IPS DF 6.9 (cell line): ENCODE measurements around the gene SLC7A14.

Source experiments
- DNase-seq: peaks from one replicate; pipeline ENCODE4 v3.0.0-alpha.2; 2013; ENCODE audit warnings: low read depth, low spot score
- H3K27ac ChIP-seq: one replicate; pipeline ENCODE4 v1.5.1; 2013; ENCODE audit warnings: low read length, control low read depth
- H3K27me3 ChIP-seq: 2 replicates; pipeline ENCODE4 v1.6.1; 2013; ENCODE audit warnings: mild to moderate bottlenecking, low read length; ENCODE audit not compliant: control insufficient read depth, insufficient read depth
- H3K36me3 ChIP-seq: 2 replicates; pipeline ENCODE4 v1.6.1; 2013; ENCODE audit warnings: low read length; ENCODE audit not compliant: control insufficient read depth, insufficient read depth
- H3K4me1 ChIP-seq: 2 replicates; pipeline ENCODE4 v1.6.1; 2013; ENCODE audit warnings: low read length; ENCODE audit not compliant: control insufficient read depth, insufficient read depth
- H3K4me3 ChIP-seq: 2 replicates; pipeline ENCODE4 v1.5.1; 2013; ENCODE audit warnings: mild to moderate bottlenecking, low read length
- H3K9me3 ChIP-seq: 2 replicates; pipeline ENCODE4 v1.6.1; 2013; ENCODE audit warnings: low read length, inconsistent platforms; ENCODE audit not compliant: control insufficient read depth, insufficient read depth
- WGBS: extraction: QIAGEN DNeasy Blood & Tissue Kit; methylation state at CpG from one replicate; pipeline ENCODE4 v1.1.7; 2013; ENCODE audit warnings: mixed read lengths, missing lambda C conversion rate; ENCODE audit not compliant: insufficient read length, insufficient coverage; 5-methylcytosine and 5-hydroxymethylcytosine counted together

The SLC7A14 gene

DNA sequence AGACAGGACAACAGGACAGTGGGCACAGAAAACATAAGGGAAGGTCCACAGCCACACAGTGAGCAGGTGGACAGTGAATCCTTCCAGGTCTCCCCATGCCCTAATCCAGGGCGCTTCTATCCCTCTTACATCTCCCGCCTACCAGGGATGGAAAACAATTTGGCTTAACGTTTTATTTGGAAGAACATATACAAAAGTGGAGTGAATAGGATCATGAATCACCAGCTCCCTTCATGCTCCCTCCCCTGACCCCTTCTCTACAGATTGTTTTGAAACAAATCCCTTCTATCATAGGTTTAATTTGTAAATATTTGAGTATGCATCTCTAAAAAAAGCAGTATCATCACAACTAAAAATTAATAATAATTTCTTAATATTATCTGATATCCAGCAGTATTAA, 114.7 kb downstream of the SLC7A14 start:
- WGBS = no CpG with 5 or more reads among the region's 3 CpGs
- Histone ChIP-seq H3K36me3 (no peaks in the 10 kb centered on the region), H3K4me1 (peaks cover 2% of the 10 kb centered on the region; the same call in 1 of the 2 replicates), H3K4me3 (no peak overlapping the region), H3K27ac (no peak overlapping the region), H3K9me3 (no peaks in the 10 kb centered on the region), H3K27me3 (no peaks in the 10 kb centered on the region)
- DNase-seq = no peak

DNA sequence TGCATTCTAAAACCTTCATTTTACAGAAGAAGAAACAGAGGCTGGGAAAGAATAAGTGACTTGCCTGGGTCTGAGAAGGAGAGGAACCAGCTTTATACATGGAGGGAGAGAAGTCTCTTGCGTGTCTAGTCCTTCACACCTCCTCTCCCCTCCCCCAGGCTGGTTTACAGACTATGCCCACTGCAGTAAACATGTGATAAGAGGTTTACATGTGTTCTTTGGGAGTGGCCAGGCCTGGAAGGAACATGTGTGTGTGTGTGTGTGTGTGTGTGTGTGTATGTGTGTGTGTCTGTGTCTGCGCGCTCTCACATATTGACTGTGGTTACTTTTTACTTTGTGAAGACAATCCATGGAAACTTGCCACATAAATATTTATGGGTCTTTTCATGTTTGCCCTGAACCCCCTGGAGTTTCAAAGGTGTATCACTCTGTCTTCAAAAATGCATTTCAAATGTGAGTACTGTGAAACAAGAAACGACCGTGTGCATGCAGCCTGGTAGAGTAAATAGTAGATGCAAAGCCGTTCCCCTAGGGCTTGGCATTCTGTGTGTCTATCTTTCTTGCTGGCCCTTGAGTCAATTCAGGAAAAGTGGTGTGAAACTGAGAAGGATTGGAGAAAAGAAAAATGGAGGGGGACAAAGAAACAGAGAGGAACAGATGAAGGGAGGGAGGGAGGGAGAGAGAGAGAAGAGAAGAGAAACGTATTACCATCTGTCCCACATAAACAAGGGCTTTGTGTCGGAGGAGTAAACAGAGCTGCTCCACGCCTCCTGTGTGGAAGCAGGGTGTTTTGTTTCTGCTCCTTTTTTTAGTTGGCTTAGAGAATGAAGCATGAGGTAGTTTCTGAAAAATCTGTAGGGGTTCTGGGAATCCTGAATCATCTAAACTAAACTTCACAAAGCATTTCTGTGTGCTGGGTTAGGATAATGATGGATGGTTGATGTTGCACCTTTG, 115.5 kb downstream of the SLC7A14 start:
- Histone ChIP-seq H3K4me1 (peaks cover 2% of the 10 kb centered on the region; the same call in 1 of the 2 replicates), H3K27me3 (no peaks in the 10 kb centered on the region), H3K36me3 (no peaks in the 10 kb centered on the region), H3K4me3 (no peak overlapping the region), H3K27ac (no peak overlapping the region), H3K9me3 (no peaks in the 10 kb centered on the region)
- DNase-seq = no peak
- WGBS = no CpG with 5 or more reads among the region's 9 CpGs

DNA sequence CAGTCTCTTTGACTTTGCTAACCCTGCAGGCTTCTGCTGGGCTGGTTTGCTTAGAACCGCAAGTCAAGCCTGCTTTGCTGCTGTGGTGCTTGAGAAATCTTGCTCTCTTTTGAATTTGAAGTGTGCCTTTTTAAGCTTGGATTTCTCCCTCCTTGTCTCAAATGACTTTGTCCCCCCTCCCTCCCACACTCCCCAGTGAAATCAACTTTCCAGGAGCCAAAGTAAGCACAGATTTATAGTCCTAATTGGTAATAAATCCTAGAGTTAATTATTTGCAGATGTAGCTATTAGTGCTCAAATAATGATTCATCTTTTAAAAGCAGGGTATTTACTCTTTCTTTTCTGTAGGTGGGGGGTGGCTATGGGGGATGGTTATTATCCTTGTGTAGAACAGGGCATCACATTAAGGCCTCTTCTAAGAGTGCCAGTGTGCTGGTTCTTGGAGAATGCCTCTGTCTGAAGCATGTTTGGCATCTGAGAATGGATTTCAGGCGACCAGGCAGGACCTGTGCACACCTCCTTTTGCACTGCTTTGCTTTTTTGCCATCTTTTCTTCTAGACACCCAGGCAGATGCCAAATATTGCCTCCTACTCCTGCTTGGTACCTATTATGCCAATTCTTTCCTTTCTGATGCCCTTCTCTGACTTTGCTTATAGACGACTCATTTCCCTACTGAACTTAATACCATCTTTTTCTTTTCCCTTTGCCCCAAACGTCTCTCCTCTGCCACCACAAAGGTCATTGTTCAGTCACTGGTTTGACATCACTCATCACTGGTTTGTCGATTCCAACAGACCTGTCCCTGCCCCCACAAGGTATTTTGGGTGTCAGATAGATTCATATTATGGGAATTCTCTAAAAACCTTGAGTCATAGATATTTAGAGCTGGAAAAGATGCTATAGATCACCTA, 116.5 kb downstream of the SLC7A14 start:
- peaks cover 2% of the 10 kb centered on the region; the same call in 1 of the 2 replicates for H3K4me1 ChIP-seq
- no peak for DNase-seq
- H3K27ac ChIP-seq = no peak overlapping the region
- H3K27me3 ChIP-seq = no peaks in the 10 kb centered on the region
- no peak overlapping the region for H3K4me3 ChIP-seq
- H3K9me3 ChIP-seq = no peaks in the 10 kb centered on the region
- WGBS = no CpG with 5 or more reads among the region's 5 CpGs
- no peaks in the 10 kb centered on the region for H3K36me3 ChIP-seq

DNA sequence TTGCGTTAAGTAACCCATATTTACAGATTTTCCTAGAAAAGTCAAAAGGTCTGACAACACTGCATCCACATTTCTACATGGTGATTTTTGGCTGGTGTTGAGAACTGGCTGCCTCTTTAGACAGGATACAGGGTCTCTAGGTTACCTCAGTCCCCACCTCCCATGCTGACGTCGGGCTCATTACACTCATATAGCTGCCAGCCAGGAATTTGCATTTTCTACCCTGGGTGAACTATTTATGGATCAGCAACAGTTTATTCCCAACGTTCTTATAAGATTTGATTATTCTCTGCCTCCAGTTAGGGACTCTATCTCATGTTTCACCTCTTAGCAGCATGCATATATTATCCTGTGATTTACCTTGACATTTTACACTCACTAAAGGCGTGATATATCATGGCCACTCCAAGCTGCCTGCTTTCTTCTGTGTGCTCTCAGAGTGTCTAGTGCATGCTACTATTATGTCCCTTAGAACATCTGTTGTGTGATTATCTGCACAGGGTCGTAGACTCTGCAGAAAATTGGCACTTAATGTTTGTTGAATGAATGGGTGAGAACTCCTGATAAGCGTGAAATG, 118.2 kb downstream of the SLC7A14 start:
- no peak for DNase-seq
- no peak overlapping the region for H3K4me3 ChIP-seq
- H3K4me1 ChIP-seq = peaks cover 2% of the 10 kb centered on the region; the same call in 1 of the 2 replicates
- no peaks in the 10 kb centered on the region for H3K27me3 ChIP-seq
- WGBS = no CpG with 5 or more reads among the region's 7 CpGs
- no peaks in the 10 kb centered on the region for H3K36me3 ChIP-seq
- no peaks in the 10 kb centered on the region for H3K9me3 ChIP-seq
- H3K27ac ChIP-seq = no peak overlapping the region

DNA sequence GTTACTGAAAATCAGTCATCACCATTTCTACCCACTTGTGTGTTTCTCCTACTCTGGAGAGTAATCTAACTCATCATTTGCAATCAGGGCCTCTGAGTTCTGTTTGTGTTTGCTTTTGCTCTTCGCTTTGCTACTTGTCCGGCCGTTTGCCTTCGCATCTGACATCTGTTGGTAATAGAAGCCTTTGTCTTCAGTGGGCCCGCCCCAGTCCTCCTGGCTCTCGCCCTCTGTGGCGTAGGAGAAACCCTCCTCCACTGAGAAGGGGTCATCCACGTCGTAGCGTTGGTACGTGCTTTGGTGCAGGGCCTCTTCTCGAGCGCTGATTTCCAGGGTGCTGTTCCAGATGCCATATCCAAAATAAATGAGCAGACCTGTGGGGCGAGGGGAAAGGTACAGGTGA, 118.9 kb downstream of the SLC7A14 start:
- Histone ChIP-seq H3K4me1 (peaks cover 2% of the 10 kb centered on the region; the same call in 1 of the 2 replicates), H3K36me3 (no peaks in the 10 kb centered on the region), H3K4me3 (no peak overlapping the region), H3K9me3 (no peaks in the 10 kb centered on the region), H3K27ac (no peak overlapping the region), H3K27me3 (no peaks in the 10 kb centered on the region)
- WGBS = no CpG with 5 or more reads among the region's 14 CpGs
- DNase-seq = no peak

DNA sequence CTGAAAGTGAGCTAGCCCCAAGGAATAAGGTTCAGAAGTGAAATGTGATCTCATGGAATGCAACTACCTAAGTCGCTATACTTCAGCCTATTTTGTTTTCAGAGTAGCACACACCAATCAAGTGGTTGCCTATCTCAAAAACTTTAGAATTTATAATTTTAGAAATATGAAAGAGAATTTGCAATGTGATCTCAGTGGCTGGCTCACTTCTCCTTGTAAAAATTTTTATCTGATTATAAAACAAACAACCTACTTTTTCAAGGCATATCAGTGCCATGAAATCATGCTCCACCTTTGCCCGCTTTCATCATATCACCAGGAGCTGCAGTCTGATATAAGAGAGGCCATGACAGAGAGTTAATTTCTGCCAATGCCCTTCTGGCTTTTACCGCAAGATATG, 119.9 kb downstream of the SLC7A14 start:
- Histone ChIP-seq H3K27ac (no peak overlapping the region), H3K4me3 (no peak overlapping the region), H3K9me3 (no peaks in the 10 kb centered on the region), H3K36me3 (no peaks in the 10 kb centered on the region), H3K27me3 (no peaks in the 10 kb centered on the region), H3K4me1 (peaks cover 2% of the 10 kb centered on the region; the same call in 1 of the 2 replicates)
- DNase-seq = no peak
- no CpG with 5 or more reads among the region's 3 CpGs for WGBS

DNA sequence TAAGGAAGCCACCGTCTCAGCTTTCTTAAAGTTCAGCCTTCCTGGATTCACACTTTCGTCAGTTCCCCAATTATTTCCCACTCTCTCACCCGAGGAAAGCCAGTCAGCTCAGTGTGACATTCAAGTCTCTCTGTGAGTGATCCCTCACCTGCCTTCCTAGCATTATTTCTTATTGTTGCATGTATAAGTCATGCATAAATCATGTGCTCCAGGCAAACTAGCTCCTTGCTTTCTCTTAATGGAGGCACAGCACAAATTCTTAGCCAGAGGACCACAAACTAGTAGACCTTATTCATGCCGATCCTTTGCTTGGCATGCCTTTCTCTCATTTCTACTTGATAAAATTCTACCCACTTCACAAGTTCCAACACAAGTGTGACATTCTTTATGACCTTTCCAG, 122.9 kb downstream of the SLC7A14 start:
- Histone ChIP-seq H3K4me1 (peaks cover 2% of the 10 kb centered on the region; the same call in 1 of the 2 replicates), H3K4me3 (no peak overlapping the region), H3K9me3 (no peaks in the 10 kb centered on the region), H3K27ac (no peak overlapping the region), H3K36me3 (no peaks in the 10 kb centered on the region), H3K27me3 (no peaks in the 10 kb centered on the region)
- no peak for DNase-seq
- WGBS = no CpG with 5 or more reads among the region's 4 CpGs

DNA sequence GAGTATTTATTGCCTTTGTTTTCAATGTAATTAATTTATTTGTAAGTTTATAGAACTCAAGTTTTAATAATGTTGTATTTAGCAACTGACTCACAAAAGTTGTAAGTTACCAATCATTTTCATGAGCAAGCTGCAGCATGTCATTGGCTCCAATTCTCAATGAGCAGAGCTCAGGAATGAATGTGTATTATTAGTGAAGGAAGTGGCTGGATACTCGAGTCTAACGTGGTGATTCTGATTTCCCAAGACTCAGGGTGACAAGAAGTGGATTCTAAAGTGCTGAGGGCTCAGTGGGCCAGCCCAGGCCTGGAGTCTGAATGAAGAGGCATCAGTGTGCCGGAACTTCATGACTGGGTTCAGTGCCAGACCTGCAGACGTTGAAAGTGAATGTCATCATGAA, 127.6 kb downstream of the SLC7A14 start:
- no peaks in the 10 kb centered on the region for H3K36me3 ChIP-seq
- no peaks in the 10 kb centered on the region for H3K27me3 ChIP-seq
- DNase-seq = no peak
- H3K9me3 ChIP-seq = no peaks in the 10 kb centered on the region
- no peak overlapping the region for H3K4me3 ChIP-seq
- no peak overlapping the region for H3K27ac ChIP-seq
- H3K4me1 ChIP-seq = no peaks in the 10 kb centered on the region
- WGBS = no CpG with 5 or more reads among the region's 4 CpGs

DNA sequence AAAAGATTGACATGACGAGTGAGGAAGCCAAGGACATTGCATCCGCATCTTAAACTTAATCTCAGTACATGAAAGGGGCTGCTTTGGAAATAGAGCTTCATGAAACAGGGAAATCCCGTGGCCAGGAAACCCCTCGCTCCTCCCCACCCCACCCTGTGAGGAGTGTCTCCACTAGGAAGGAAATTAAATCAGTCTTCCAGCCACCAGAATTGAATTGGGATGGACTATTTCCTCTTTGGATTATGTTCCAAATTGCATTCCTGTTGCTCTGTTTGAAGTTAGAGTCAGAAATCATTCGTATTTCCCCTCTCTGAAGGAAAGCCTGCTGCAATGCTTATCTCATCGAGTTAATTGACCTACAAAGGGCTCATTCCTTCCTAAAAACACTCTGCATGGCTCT, 131.4 kb downstream of the SLC7A14 start:
- no CpG with 5 or more reads among the region's 6 CpGs for WGBS
- H3K27ac ChIP-seq = no peak overlapping the region
- H3K4me3 ChIP-seq = no peak overlapping the region

DNA sequence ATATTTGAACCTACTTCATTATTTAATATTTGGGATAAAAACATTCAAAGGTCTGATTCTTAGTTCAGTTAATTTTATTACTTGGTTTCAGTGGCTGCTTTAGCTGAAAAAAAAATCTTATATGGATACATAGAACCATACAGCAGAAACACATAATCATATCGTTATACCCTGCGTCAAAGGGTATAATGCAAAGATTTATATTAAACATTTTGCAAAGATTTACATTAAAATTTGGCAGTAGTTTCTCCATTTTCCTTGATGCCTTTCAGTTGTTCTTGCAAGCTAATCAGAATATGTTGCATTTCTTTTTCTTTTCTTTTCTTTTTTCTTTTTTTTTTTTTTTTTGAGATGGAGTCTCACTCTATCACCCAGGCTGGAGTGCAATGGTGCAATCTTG, 135.8 kb downstream of the SLC7A14 start:
- Histone ChIP-seq H3K9me3 (no peaks in the 10 kb centered on the region), H3K27ac (no peak overlapping the region), H3K4me3 (no peak overlapping the region), H3K36me3 (no peaks in the 10 kb centered on the region), H3K4me1 (0 out of 2 replicates have a peak, but pooled peaks cover 1% of the 10 kb centered on the region), H3K27me3 (no peaks in the 10 kb centered on the region)
- no CpG with 5 or more reads among the region's 2 CpGs for WGBS
- no peak for DNase-seq

More for the DNA sequence above, 131.4 kb downstream of the SLC7A14 start:
- DNase-seq = no peak
- Histone ChIP-seq H3K4me1 (0 out of 2 replicates have a peak, but pooled peaks cover 1% of the 10 kb centered on the region), H3K9me3 (no peaks in the 10 kb centered on the region), H3K27me3 (no peaks in the 10 kb centered on the region), H3K36me3 (no peaks in the 10 kb centered on the region)
